Panc1 (cell line): ENCODE data around the gene RBM14. TPM values are rescaled to one million over a fixed set of nuclear protein-coding genes. Genes with fewer than 3 reads are reported as not detected.

Source experiments
- ATAC-seq: fragments of 200-7000 bp; cut with Tn5 transposase; 2 replicates; pipeline ENCODE4 v1.9.1; 2020; ENCODE audit warnings: mild to moderate bottlenecking, moderate library complexity
- BruUV-seq: library from RNA; stranded (reverse); fragments of 400-500 nt; replicated peaks from 2 replicates; lab custom pipeline; 2021; lab: Mats Ljungman, UMichigan
- CTCF ChIA-PET: fragments of 300-600 bp; sonication (Branson Sonifier 250); formaldehyde crosslinking; loops from one replicate; lab custom pipeline; 2022; ENCODE audit warnings: antibody characterized with exemption; lab: Charles Lee
- POLR2A ChIA-PET: fragments of 300-600 bp; sonication (Branson Sonifier 250); formaldehyde crosslinking; loops from one replicate; lab custom pipeline; 2022; ENCODE audit warnings: antibody characterized with exemption; lab: Charles Lee
- DNase-seq: peaks from one replicate; pipeline ENCODE4 v3.0.0-alpha.2; 2010; ENCODE audit warnings: low read depth, low spot score
- H3K27ac ChIP-seq: 2 replicates; pipeline ENCODE4 v1.5.1; 2011; ENCODE audit warnings: mild to moderate bottlenecking, low read length, inconsistent platforms
- H3K27me3 ChIP-seq: fragments of 200-500 bp; sonication (Bioruptor generic); 2 replicates; pipeline ENCODE4 v1.6.0; 2014; ENCODE audit warnings: low read length, inconsistent platforms; ENCODE audit not compliant: control insufficient read depth, insufficient read depth
- H3K36me3 ChIP-seq: fragments of 200-500 bp; sonication (Bioruptor generic); 2 replicates; pipeline ENCODE4 v1.5.1; 2014; ENCODE audit warnings: inconsistent platforms, mild to moderate bottlenecking, low read length, moderate library complexity; ENCODE audit not compliant: control insufficient read depth, insufficient read depth
- H3K4me1 ChIP-seq: 2 replicates; pipeline ENCODE4 v1.5.1; 2011; ENCODE audit warnings: inconsistent platforms, mild to moderate bottlenecking, low read length, moderate library complexity; ENCODE audit not compliant: control insufficient read depth, insufficient read depth
- H3K4me3 ChIP-seq, 2 experiments: 2 replicates each; pipeline ENCODE4 v1.5.1; 2011 to 2012; ENCODE audit warnings: low read depth in 2 of 2, low read length in 2 of 2, mild to moderate bottlenecking in 2 of 2, inconsistent platforms in 1 of 2, moderate library complexity in 1 of 2
- H3K9me3 ChIP-seq: fragments of 200-500 bp; sonication (Bioruptor generic); 2 replicates; pipeline ENCODE4 v1.5.1; 2014; ENCODE audit warnings: low read depth, mild to moderate bottlenecking, inconsistent platforms, low read length, moderate library complexity; ENCODE audit not compliant: control insufficient read depth, insufficient read depth
- POLR2AphosphoS5 ChIP-seq: IDR thresholded peaks from 2 replicates; pipeline ENCODE4 v1.6.1; 2012; ENCODE audit warnings: mild to moderate bottlenecking, low read depth, low read length, moderate library complexity
- SIN3A ChIP-seq: IDR thresholded peaks from 2 replicates; pipeline ENCODE4 v1.6.1; 2012; ENCODE audit warnings: low read depth, mild to moderate bottlenecking, low read length, moderate library complexity, borderline replicate concordance; ENCODE audit not compliant: insufficient read depth
- TCF7L2 ChIP-seq: IDR thresholded peaks from 2 replicates; pipeline ENCODE4 v1.6.1; 2011; ENCODE audit warnings: mild to moderate bottlenecking, low read depth, low read length, inconsistent platforms
- in situ Hi-C: cut with HindIII; loops from 2 replicates; pipeline ENCODE4 v1.10.0; 2016; ENCODE audit warnings: low sequenced_read_pairs, low pct_unique_long_range_greater_than_20kb
- intact Hi-C: fragments of 100-400 bp; cut with micrococcal nuclease; formaldehyde crosslinking; loops from one replicate; pipeline ENCODE4 v1.10.0; 2022; ENCODE audit not compliant: unreplicated experiment
- total RNA-seq: library from RNA; stranded (reverse); gene quantifications from one replicate; pipeline ENCODE4 v1.2.1, GENCODE V29; 2021; ENCODE audit not compliant: unreplicated experiment
- TF ChIP-seq, protein P1 (sequence below): fragments of 450-650 bp; IDR thresholded peaks from 2 replicates; pipeline ENCODE4 v1.5.1; 2017; ENCODE audit warnings: mild to moderate bottlenecking
- TF ChIP-seq, protein P2 (sequence below), 2 experiments: IDR thresholded peaks; 2 replicates each; pipeline ENCODE4 v1.6.1; 2011 to 2012; ENCODE audit warnings: low read depth in 2 of 2, control low read depth in 1 of 2, low read length in 1 of 2, mild to moderate bottlenecking in 1 of 2, moderate library complexity in 1 of 2; ENCODE audit not compliant: insufficient read depth in 1 of 2

The RBM14 gene
- total RNA-seq, 1 experiment from 2014 or later: 93.9 TPM

DNA sequence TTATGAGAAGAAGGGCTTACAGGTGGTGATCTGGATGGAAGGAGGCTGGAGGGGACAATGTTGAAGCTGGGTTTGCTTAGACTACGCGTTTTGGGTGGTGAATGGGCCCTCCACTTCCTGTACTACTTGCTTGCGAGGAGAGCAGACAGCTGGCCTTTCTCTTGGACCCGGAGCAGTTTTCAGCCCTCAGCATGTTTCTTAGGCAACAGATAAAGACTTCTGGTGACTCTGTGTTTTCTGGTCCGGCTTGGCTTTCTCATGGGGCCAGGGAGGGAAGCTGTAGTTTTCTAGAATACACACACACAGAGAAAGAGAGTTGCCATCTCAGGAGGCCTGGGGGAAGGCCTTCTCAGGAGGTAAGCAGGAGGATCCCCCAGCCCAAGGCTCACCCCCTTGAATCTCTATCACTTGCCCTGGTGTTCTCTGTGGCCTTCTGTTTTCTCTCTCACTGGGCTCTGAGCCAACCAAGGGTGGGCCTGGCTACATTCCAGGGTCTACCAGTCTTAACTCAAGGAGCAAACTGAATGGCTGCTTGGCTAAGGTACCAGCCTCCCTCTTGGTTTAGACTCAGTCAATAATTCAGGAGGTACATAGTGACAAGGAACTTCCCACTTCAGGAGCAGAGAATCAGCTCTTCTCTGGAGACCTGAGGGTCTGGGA is 21.1 kb upstream of the RBM14 start:
- Histone ChIP-seq H3K4me1 (peaks cover 8% of the 10 kb centered on the region), H3K27ac (no peak overlapping the region), H3K9me3 (no peaks in the 10 kb centered on the region; the same call in 1 of the 2 replicates), H3K27me3 (no peaks in the 10 kb centered on the region), H3K36me3 (no peaks in the 10 kb centered on the region; the same call in 1 of the 2 replicates), H3K4me3 (no peak overlapping the region)
- ATAC-seq: no peak
- intact Hi-C loops (no loop called here), in situ Hi-C loops (no loop called here)
- CTCF ChIA-PET: no interaction called here
- no peak for DNase-seq
- BruUV-seq: no TSS peak
- no peak for TF ChIP-seq POLR2AphosphoS5
- no peak for TF ChIP-seq TCF7L2
- TF ChIP-seq SIN3A: no peak
- TF ChIP-seq, protein P1, sequence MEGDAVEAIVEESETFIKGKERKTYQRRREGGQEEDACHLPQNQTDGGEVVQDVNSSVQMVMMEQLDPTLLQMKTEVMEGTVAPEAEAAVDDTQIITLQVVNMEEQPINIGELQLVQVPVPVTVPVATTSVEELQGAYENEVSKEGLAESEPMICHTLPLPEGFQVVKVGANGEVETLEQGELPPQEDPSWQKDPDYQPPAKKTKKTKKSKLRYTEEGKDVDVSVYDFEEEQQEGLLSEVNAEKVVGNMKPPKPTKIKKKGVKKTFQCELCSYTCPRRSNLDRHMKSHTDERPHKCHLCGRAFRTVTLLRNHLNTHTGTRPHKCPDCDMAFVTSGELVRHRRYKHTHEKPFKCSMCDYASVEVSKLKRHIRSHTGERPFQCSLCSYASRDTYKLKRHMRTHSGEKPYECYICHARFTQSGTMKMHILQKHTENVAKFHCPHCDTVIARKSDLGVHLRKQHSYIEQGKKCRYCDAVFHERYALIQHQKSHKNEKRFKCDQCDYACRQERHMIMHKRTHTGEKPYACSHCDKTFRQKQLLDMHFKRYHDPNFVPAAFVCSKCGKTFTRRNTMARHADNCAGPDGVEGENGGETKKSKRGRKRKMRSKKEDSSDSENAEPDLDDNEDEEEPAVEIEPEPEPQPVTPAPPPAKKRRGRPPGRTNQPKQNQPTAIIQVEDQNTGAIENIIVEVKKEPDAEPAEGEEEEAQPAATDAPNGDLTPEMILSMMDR: no peak
- TF ChIP-seq, protein P2, sequence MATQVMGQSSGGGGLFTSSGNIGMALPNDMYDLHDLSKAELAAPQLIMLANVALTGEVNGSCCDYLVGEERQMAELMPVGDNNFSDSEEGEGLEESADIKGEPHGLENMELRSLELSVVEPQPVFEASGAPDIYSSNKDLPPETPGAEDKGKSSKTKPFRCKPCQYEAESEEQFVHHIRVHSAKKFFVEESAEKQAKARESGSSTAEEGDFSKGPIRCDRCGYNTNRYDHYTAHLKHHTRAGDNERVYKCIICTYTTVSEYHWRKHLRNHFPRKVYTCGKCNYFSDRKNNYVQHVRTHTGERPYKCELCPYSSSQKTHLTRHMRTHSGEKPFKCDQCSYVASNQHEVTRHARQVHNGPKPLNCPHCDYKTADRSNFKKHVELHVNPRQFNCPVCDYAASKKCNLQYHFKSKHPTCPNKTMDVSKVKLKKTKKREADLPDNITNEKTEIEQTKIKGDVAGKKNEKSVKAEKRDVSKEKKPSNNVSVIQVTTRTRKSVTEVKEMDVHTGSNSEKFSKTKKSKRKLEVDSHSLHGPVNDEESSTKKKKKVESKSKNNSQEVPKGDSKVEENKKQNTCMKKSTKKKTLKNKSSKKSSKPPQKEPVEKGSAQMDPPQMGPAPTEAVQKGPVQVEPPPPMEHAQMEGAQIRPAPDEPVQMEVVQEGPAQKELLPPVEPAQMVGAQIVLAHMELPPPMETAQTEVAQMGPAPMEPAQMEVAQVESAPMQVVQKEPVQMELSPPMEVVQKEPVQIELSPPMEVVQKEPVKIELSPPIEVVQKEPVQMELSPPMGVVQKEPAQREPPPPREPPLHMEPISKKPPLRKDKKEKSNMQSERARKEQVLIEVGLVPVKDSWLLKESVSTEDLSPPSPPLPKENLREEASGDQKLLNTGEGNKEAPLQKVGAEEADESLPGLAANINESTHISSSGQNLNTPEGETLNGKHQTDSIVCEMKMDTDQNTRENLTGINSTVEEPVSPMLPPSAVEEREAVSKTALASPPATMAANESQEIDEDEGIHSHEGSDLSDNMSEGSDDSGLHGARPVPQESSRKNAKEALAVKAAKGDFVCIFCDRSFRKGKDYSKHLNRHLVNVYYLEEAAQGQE (IDR thresholded peaks at IDR 0.05; ENCODE audit: insufficient read depth in 1 of 2, low read depth in 2 of 2, low read length in 1 of 2): no peak
- POLR2A ChIA-PET: interaction anchor here (1.2 kb wide), 1 partner anchor 26 kb away, joined by 5 read pairs; no protein-coding TSS in a partner anchor

DNA sequence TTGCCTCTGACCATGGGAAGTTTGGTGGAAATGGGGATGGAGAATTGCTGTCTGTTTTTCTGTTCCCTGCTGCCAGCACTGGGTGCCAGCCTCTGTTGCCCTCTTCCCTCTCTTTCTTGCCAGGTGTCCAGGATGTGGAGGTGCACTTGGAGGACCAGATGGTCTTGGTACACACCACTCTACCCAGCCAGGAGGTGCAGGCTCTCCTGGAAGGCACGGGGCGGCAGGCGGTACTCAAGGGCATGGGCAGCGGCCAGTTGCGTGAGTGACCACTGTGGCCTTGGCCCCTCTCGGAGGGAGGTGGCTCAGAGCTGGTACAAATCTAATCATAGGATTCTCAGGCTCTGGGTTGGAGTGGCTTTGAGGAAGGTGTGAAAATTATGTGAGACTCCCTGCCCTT is 17.4 kb upstream of the RBM14 start:
- ChIA-PET POLR2A (no interaction called here), CTCF (no interaction called here)
- Histone ChIP-seq H3K4me3 (no peak overlapping the region), H3K36me3 (no peaks in the 10 kb centered on the region; the same call in 1 of the 2 replicates), H3K9me3 (no peaks in the 10 kb centered on the region), H3K4me1 (peaks cover 4% of the 10 kb centered on the region), H3K27me3 (no peaks in the 10 kb centered on the region), H3K27ac (no peak overlapping the region)
- in situ Hi-C loops: no loop called here
- intact Hi-C loops: no loop called here
- no peak for ATAC-seq
- TF ChIP-seq SIN3A (no peak), POLR2AphosphoS5 (no peak), TCF7L2 (no peak)
- TF ChIP-seq, protein P2 (IDR thresholded peaks at IDR 0.05; ENCODE audit: insufficient read depth in 1 of 2, low read depth in 2 of 2, low read length in 1 of 2): no peak
- TF ChIP-seq, protein P1: no peak
- no peak for DNase-seq
- BruUV-seq: no TSS peak
